H1 (cell line): ENCODE results near the gene C12orf43. TPM values are rescaled to one million over a fixed set of nuclear protein-coding genes. Genes with fewer than 3 reads are reported as not detected.

Experiments
- CBX8 ChIP-seq: fragments of 300-800, 300-1000 bp; sonication (generic); IDR thresholded peaks from 2 replicates; pipeline ENCODE4 v1.7.1; 2016; ENCODE audit warnings: low read depth, low read length, borderline replicate concordance
- CHD2 ChIP-seq: IDR thresholded peaks from 2 replicates; pipeline ENCODE4 v1.6.1; 2012; ENCODE audit warnings: low read length, improper control_type of control experiment
- HDAC2 ChIP-seq, 2 experiments: fragments of 300-600 bp in 1 of 2; sonication (generic) in 1 of 2; IDR thresholded peaks; 2 replicates each; pipeline ENCODE4 v1.6.1; 2011 to 2012; ENCODE audit warnings: low read depth in 2 of 2, low read length in 2 of 2, mild to moderate bottlenecking in 2 of 2, moderate library complexity in 2 of 2, borderline replicate concordance in 1 of 2, inconsistent platforms in 1 of 2
- KDM1A ChIP-seq: fragments of 200-600, 300-600 bp; sonication (generic); IDR thresholded peaks from 2 replicates; pipeline ENCODE4 v1.7.1; 2016; ENCODE audit warnings: mild to moderate bottlenecking, low read length, borderline replicate concordance
- TBP ChIP-seq: IDR thresholded peaks from 2 replicates; pipeline ENCODE4 v1.6.1; 2011; ENCODE audit warnings: low read depth, low read length, improper control_type of control experiment
- polyA plus RNA-seq, 7 experiments: library from polyadenylated mRNA; depleted of rRNA in 3 of 7; stranded (reverse) in 5 of 7; unstranded in 2 of 7; fragments of >200 nt in 5 of 7; fragments of 200-250 nt in 2 of 7; gene quantifications; 1 replicate in 5 of 7; 2 replicates in 1 of 7; 4 replicates in 1 of 7; pipeline versions ENCODE4 v1.2.1 to v1.2.3, GENCODE V29; 2011 to 2013; ENCODE audit warnings: missing spikeins in 2 of 7, mixed read lengths in 2 of 7
- total RNA-seq: library from RNA; stranded (reverse); fragmentation: NEBNext Ultra II Directional; extraction: Animal tissue kit (Norgen Biotek cat#: 25700); gene quantifications from 2 replicates; pipeline ENCODE4 v1.2.1, GENCODE V29; 2021
- TF ChIP-seq, protein P1 (sequence below): fragments of 300-600 bp; sonication (generic); IDR thresholded peaks from 2 replicates; pipeline ENCODE4 v1.7.1; 2012; ENCODE audit warnings: low read length, moderate library complexity, mild to moderate bottlenecking, inconsistent platforms; ENCODE audit not compliant: insufficient replicate concordance

The C12orf43 gene
- total and polyA plus RNA-seq, 2 of the 8 experiments (the other 6 are each of a cell fraction or from before 2014, with no cell fraction given) = 9.2 to 22.3 TPM

DNA sequence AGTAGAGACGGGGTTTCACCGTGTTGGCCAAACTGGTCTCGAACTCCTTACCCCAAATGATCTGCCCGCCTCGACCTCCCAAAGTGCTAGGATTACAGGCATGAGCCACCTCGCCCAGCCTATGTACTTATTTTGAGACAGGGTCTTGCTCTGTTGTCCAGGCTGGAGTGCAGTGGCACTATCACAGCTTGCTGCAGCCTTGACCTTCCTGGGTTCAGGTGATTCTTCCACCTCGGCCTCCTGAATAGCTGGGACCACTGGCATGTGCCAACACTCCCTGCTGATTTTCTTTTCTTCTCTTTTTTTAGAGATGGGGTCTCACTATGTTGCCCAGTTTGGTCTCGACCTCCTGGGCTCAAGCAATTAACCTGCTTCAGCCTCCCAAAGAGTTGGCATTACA, 52.0 kb downstream of the C12orf43 start (continued):
- TF ChIP-seq, protein P1, sequence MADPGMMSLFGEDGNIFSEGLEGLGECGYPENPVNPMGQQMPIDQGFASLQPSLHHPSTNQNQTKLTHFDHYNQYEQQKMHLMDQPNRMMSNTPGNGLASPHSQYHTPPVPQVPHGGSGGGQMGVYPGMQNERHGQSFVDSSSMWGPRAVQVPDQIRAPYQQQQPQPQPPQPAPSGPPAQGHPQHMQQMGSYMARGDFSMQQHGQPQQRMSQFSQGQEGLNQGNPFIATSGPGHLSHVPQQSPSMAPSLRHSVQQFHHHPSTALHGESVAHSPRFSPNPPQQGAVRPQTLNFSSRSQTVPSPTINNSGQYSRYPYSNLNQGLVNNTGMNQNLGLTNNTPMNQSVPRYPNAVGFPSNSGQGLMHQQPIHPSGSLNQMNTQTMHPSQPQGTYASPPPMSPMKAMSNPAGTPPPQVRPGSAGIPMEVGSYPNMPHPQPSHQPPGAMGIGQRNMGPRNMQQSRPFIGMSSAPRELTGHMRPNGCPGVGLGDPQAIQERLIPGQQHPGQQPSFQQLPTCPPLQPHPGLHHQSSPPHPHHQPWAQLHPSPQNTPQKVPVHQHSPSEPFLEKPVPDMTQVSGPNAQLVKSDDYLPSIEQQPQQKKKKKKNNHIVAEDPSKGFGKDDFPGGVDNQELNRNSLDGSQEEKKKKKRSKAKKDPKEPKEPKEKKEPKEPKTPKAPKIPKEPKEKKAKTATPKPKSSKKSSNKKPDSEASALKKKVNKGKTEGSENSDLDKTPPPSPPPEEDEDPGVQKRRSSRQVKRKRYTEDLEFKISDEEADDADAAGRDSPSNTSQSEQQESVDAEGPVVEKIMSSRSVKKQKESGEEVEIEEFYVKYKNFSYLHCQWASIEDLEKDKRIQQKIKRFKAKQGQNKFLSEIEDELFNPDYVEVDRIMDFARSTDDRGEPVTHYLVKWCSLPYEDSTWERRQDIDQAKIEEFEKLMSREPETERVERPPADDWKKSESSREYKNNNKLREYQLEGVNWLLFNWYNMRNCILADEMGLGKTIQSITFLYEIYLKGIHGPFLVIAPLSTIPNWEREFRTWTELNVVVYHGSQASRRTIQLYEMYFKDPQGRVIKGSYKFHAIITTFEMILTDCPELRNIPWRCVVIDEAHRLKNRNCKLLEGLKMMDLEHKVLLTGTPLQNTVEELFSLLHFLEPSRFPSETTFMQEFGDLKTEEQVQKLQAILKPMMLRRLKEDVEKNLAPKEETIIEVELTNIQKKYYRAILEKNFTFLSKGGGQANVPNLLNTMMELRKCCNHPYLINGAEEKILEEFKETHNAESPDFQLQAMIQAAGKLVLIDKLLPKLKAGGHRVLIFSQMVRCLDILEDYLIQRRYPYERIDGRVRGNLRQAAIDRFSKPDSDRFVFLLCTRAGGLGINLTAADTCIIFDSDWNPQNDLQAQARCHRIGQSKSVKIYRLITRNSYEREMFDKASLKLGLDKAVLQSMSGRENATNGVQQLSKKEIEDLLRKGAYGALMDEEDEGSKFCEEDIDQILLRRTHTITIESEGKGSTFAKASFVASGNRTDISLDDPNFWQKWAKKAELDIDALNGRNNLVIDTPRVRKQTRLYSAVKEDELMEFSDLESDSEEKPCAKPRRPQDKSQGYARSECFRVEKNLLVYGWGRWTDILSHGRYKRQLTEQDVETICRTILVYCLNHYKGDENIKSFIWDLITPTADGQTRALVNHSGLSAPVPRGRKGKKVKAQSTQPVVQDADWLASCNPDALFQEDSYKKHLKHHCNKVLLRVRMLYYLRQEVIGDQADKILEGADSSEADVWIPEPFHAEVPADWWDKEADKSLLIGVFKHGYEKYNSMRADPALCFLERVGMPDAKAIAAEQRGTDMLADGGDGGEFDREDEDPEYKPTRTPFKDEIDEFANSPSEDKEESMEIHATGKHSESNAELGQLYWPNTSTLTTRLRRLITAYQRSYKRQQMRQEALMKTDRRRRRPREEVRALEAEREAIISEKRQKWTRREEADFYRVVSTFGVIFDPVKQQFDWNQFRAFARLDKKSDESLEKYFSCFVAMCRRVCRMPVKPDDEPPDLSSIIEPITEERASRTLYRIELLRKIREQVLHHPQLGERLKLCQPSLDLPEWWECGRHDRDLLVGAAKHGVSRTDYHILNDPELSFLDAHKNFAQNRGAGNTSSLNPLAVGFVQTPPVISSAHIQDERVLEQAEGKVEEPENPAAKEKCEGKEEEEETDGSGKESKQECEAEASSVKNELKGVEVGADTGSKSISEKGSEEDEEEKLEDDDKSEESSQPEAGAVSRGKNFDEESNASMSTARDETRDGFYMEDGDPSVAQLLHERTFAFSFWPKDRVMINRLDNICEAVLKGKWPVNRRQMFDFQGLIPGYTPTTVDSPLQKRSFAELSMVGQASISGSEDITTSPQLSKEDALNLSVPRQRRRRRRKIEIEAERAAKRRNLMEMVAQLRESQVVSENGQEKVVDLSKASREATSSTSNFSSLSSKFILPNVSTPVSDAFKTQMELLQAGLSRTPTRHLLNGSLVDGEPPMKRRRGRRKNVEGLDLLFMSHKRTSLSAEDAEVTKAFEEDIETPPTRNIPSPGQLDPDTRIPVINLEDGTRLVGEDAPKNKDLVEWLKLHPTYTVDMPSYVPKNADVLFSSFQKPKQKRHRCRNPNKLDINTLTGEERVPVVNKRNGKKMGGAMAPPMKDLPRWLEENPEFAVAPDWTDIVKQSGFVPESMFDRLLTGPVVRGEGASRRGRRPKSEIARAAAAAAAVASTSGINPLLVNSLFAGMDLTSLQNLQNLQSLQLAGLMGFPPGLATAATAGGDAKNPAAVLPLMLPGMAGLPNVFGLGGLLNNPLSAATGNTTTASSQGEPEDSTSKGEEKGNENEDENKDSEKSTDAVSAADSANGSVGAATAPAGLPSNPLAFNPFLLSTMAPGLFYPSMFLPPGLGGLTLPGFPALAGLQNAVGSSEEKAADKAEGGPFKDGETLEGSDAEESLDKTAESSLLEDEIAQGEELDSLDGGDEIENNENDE = no peak
- TF ChIP-seq HDAC2 (IDR thresholded peaks at IDR 0.05; ENCODE audit: borderline replicate concordance in 1 of 2, low read depth in 2 of 2, low read length in 2 of 2) (no peak), CHD2 (no peak), CBX8 (no peak), KDM1A (no peak), TBP (no peak)
- TF ChIP-seq, all 59 proteins: peak for 0
